ENCODE data around the gene GUCA2B. TPM values are rescaled to one million over a fixed set of nuclear protein-coding genes. Genes with fewer than 3 reads are reported as not detected.

The GUCA2B gene
- total RNA-seq, 4 donors from 2014 or later, result 1.0 TPM; not detected in 3

- H3K4me3 ChIP-seq, result no peak overlapping the region
- H3K9me3 ChIP-seq, result no peaks in the 10 kb centered on the region
- H3K4me1 ChIP-seq, result no peaks in the 10 kb centered on the region
- no peak overlapping the region for H3K27ac ChIP-seq
- in situ Hi-C loops (cut with MboI; ENCODE audit: low sequenced_read_pairs in 4 of 4) (no loop called here), intact Hi-C loops (cut with DNase I; ENCODE audit: low total_unique reads) (no loop called here)
- DNase-seq (no peak), ATAC-seq (no peak)
- TF ChIP-seq, protein P1, sequence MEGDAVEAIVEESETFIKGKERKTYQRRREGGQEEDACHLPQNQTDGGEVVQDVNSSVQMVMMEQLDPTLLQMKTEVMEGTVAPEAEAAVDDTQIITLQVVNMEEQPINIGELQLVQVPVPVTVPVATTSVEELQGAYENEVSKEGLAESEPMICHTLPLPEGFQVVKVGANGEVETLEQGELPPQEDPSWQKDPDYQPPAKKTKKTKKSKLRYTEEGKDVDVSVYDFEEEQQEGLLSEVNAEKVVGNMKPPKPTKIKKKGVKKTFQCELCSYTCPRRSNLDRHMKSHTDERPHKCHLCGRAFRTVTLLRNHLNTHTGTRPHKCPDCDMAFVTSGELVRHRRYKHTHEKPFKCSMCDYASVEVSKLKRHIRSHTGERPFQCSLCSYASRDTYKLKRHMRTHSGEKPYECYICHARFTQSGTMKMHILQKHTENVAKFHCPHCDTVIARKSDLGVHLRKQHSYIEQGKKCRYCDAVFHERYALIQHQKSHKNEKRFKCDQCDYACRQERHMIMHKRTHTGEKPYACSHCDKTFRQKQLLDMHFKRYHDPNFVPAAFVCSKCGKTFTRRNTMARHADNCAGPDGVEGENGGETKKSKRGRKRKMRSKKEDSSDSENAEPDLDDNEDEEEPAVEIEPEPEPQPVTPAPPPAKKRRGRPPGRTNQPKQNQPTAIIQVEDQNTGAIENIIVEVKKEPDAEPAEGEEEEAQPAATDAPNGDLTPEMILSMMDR (IDR thresholded peaks at IDR 0.05 in 4 of 5, conservative IDR thresholded peaks at IDR 0.05 in 1 of 5), result no peak
- TF ChIP-seq POLR2A (IDR thresholded peaks at IDR 0.05), result no peak
- no peaks in the 10 kb centered on the region for H3K27me3 ChIP-seq
- no peaks in the 10 kb centered on the region for H3K36me3 ChIP-seq
Observed at GRCh38 chr1:42117214-42117613, 36.0 kb upstream of the GUCA2B start.

GRCh38 chr1:42118125-42118524 is 35.1 kb upstream of the GUCA2B start:
- in situ Hi-C loops (cut with MboI; ENCODE audit: low sequenced_read_pairs in 4 of 4), result no loop called here
- Histone ChIP-seq H3K9me3 (no peaks in the 10 kb centered on the region), H3K27ac (no peak overlapping the region), H3K36me3 (no peaks in the 10 kb centered on the region), H3K4me3 (no peak overlapping the region), H3K4me1 (no peaks in the 10 kb centered on the region), H3K27me3 (no peaks in the 10 kb centered on the region)
- intact Hi-C loops (cut with DNase I; ENCODE audit: low total_unique reads), result no loop called here
- TF ChIP-seq POLR2A (IDR thresholded peaks at IDR 0.05), result no peak
- TF ChIP-seq, protein P1 (IDR thresholded peaks at IDR 0.05 in 4 of 5, conservative IDR thresholded peaks at IDR 0.05 in 1 of 5), result no peak
- no peak for ATAC-seq
- DNase-seq, result no peak

- Histone ChIP-seq H3K36me3 (no peaks in the 10 kb centered on the region), H3K27me3 (no peaks in the 10 kb centered on the region), H3K9me3 (no peaks in the 10 kb centered on the region), H3K27ac (no peak overlapping the region), H3K4me1 (no peaks in the 10 kb centered on the region), H3K4me3 (no peak overlapping the region)
- in situ Hi-C loops (cut with MboI; ENCODE audit: low sequenced_read_pairs in 4 of 4), result no loop called here
- no peak for ATAC-seq
- intact Hi-C loops (cut with DNase I; ENCODE audit: low total_unique reads), result no loop called here
- no peak for TF ChIP-seq POLR2A (IDR thresholded peaks at IDR 0.05)
- TF ChIP-seq, protein P1 (IDR thresholded peaks at IDR 0.05 in 4 of 5, conservative IDR thresholded peaks at IDR 0.05 in 1 of 5), result no peak
- no peak for DNase-seq
Observed at GRCh38 chr1:42122408-42122807, 30.8 kb upstream of the GUCA2B start.

DNA sequence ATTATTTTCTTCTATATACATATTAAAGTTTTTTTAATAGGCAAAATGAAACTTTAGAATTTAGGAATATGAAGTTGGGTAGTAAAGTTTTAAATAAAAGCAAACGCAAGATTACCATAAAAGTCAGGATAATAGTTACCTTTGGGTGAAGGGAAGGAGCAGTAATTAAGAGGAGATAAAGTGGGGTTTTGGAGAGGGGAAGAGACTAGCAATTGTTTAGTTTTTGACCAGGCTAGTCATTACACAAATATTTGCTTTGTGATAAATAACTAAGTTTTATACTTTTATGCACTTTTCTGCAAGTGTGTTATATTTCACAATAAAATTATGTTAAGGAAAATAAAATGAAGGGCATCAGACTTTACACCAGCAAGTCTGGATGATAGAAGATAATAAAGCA is 27.7 kb upstream of the GUCA2B start:
- no peaks in the 10 kb centered on the region for H3K36me3 ChIP-seq
- TF ChIP-seq POLR2A (IDR thresholded peaks at IDR 0.05), result no peak
- TF ChIP-seq, protein P1 (IDR thresholded peaks at IDR 0.05 in 4 of 5, conservative IDR thresholded peaks at IDR 0.05 in 1 of 5), result no peak
- DNase-seq (no peak), ATAC-seq (no peak)
- H3K4me1 ChIP-seq, result no peaks in the 10 kb centered on the region
- intact Hi-C loops (cut with DNase I; ENCODE audit: low total_unique reads) (no loop called here), in situ Hi-C loops (cut with MboI; ENCODE audit: low sequenced_read_pairs in 4 of 4) (loop anchor here in 1 of 4 donors (25.0 kb wide), 2 partner anchors 612 to 937 kb away; partner anchors contain the start of gene CLDN19)
- no peaks in the 10 kb centered on the region for H3K27me3 ChIP-seq
- H3K4me3 ChIP-seq, result no peak overlapping the region
- no peaks in the 10 kb centered on the region for H3K9me3 ChIP-seq
- no peak overlapping the region for H3K27ac ChIP-seq

DNA sequence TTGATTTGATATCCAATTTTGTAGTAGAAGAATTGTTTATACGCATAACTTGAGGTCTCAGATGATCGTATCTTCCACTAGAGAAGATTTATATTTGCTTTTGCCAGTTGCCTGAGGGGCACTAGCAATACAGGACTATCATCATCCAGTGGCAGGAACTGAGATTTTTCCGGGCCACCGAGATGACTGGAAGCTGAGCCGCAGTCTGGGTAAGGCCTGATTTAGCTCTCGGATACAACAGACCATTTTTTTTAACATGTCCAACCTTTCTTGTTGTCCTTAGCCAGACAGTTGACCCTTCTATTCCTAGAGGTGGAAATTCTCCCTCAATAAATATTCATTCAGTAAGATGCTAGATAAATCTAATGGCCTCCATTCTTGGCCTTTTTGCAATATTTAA is 25.4 kb upstream of the GUCA2B start:
- TF ChIP-seq POLR2A (IDR thresholded peaks at IDR 0.05), result no peak
- TF ChIP-seq, protein P1 (IDR thresholded peaks at IDR 0.05 in 4 of 5, conservative IDR thresholded peaks at IDR 0.05 in 1 of 5), result no peak
- in situ Hi-C loops (cut with MboI; ENCODE audit: low sequenced_read_pairs in 4 of 4) (loop anchor here in 1 of 4 donors (25.0 kb wide), 2 partner anchors 610 to 935 kb away; partner anchors contain the start of gene CLDN19), intact Hi-C loops (cut with DNase I; ENCODE audit: low total_unique reads) (no loop called here)
- Histone ChIP-seq H3K9me3 (no peaks in the 10 kb centered on the region), H3K27me3 (no peaks in the 10 kb centered on the region), H3K36me3 (no peaks in the 10 kb centered on the region), H3K4me1 (no peaks in the 10 kb centered on the region), H3K4me3 (no peak overlapping the region), H3K27ac (no peak overlapping the region)
- DNase-seq, result no peak
- ATAC-seq, result no peak
